HG03378 (cell line): ENCODE results near the gene NAV2.

ENCODE experiments used
- ATAC-seq: cut with Tn5 transposase; IDR thresholded peaks from one replicate; pipeline ENCODE4 v1.9.1; 2021; ENCODE audit warnings: mild to moderate bottlenecking, moderate library complexity; ENCODE audit not compliant: unreplicated experiment

NAV2 gene

GRCh38 chr11:20097319-20098221 lies 384.9 kb downstream of the NAV2 start:
- ATAC-seq = no peak

- ATAC-seq = no peak
These were observed 386.9 kb downstream of the NAV2 start for GRCh38 chr11:20099527-20099926.

GRCh38 chr11:20102397-20102796 lies 389.8 kb downstream of the NAV2 start:
- ATAC-seq = no peak

GRCh38 chr11:20103281-20103680 lies 390.6 kb downstream of the NAV2 start:
- no peak for ATAC-seq

GRCh38 chr11:20105427-20105826 lies 392.8 kb downstream of the NAV2 start:
- no peak for ATAC-seq

GRCh38 chr11:20109731-20110445 lies 397.3 kb downstream of the NAV2 start:
- ATAC-seq = no peak

GRCh38 chr11:20110908-20111669 lies 398.5 kb downstream of the NAV2 start:
- peak; percentile 86 for ATAC-seq

GRCh38 chr11:20111871-20112270 lies 399.2 kb downstream of the NAV2 start:
- ATAC-seq = no peak

- no peak for ATAC-seq
These were observed 399.9 kb downstream of the NAV2 start for GRCh38 chr11:20112291-20113148.

- ATAC-seq = no peak
These were observed 400.5 kb downstream of the NAV2 start for GRCh38 chr11:20113149-20113438.

GRCh38 chr11:20114588-20114987 lies 402.0 kb downstream of the NAV2 start:
- ATAC-seq = no peak

- no peak for ATAC-seq
These were observed 404.2 kb downstream of the NAV2 start for GRCh38 chr11:20116825-20117224.

- ATAC-seq = no peak
These were observed 404.7 kb downstream of the NAV2 start for GRCh38 chr11:20117291-20117690.

- no peak for ATAC-seq
These were observed 405.6 kb downstream of the NAV2 start for GRCh38 chr11:20118209-20118608.

GRCh38 chr11:20119315-20119714 lies 406.7 kb downstream of the NAV2 start:
- no peak for ATAC-seq

GRCh38 chr11:20120134-20120925 lies 407.7 kb downstream of the NAV2 start:
- no peak for ATAC-seq

- ATAC-seq = no peak
These were observed 409.5 kb downstream of the NAV2 start for GRCh38 chr11:20122131-20122530.

GRCh38 chr11:20125927-20126326 lies 413.3 kb downstream of the NAV2 start:
- ATAC-seq = no peak

GRCh38 chr11:20126724-20127123 lies 414.1 kb downstream of the NAV2 start:
- ATAC-seq = no peak
